ENCODE results near the gene NHSL2. TPM values are rescaled to one million over a fixed set of nuclear protein-coding genes. Genes with fewer than 3 reads are reported as not detected.
"Not testable (repeated sequence)": the region's sequence is repeated elsewhere in the genome, so short reads cannot be mapped to it uniquely, and the experiment has no call there.

Gene NHSL2
- total RNA-seq, 1 donor from 2014 or later, result 58.1 TPM

DNA sequence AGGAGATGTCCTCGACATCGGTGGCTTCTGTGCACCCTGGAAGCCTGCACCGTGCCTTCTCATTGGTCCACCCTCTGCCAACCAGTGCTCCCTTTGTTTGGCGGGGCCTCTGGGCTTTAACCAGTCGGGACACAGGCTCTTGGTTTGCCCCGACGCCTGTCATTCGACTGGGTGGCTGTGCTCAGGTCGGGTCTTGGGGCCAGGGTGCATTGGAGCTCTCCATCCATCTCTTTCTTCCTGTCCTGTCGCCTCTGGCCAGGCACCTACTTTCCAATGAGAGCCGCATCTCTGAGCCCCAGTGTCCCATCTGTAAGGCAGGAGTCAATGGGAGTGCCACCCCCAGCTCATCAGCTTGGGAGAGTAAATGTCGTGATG lies 37.2 kb upstream of the NHSL2 start:
- Histone ChIP-seq H3K9me3 (no peaks in the 10 kb centered on the region), H3K36me3 (no peaks in the 10 kb centered on the region), H3K4me3 (no peak overlapping the region), H3K27me3 (no peaks in the 10 kb centered on the region), H3K4me1 (no peaks in the 10 kb centered on the region), H3K27ac (no peak overlapping the region)
- TF ChIP-seq, protein P1, sequence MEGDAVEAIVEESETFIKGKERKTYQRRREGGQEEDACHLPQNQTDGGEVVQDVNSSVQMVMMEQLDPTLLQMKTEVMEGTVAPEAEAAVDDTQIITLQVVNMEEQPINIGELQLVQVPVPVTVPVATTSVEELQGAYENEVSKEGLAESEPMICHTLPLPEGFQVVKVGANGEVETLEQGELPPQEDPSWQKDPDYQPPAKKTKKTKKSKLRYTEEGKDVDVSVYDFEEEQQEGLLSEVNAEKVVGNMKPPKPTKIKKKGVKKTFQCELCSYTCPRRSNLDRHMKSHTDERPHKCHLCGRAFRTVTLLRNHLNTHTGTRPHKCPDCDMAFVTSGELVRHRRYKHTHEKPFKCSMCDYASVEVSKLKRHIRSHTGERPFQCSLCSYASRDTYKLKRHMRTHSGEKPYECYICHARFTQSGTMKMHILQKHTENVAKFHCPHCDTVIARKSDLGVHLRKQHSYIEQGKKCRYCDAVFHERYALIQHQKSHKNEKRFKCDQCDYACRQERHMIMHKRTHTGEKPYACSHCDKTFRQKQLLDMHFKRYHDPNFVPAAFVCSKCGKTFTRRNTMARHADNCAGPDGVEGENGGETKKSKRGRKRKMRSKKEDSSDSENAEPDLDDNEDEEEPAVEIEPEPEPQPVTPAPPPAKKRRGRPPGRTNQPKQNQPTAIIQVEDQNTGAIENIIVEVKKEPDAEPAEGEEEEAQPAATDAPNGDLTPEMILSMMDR (IDR thresholded peaks at IDR 0.05), result no peak
- no peak for DNase-seq (ENCODE audit: low spot score in 2 of 2)
- intact Hi-C loops (cut with DNase I), result no loop called here

DNA sequence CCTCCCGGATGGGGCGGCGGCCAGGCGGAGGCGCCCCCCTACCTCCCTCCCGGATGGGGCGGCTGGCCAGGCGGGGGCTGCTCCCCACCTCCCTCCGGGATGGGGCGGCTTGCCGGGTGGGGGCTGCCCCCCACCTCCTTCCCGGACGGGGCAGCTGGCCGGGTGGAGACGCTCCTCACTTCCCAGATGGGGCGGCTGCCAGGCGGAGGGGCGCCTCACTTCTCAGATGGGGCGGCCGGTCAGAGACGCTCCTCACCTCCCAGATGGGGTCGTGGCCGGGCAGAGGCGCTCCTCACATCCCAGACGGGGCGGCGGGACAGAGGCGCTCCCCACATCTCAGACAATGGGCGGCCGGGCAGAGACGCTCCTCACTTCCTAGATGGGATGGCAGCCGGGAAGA lies 33.8 kb upstream of the NHSL2 start:
- H3K27ac ChIP-seq; H3K4me3 ChIP-seq; H3K36me3 ChIP-seq; DNase-seq (ENCODE audit: low spot score in 2 of 2); H3K4me1 ChIP-seq; intact Hi-C loops (cut with DNase I); H3K27me3 ChIP-seq; H3K9me3 ChIP-seq: not testable (repeated sequence)

DNA sequence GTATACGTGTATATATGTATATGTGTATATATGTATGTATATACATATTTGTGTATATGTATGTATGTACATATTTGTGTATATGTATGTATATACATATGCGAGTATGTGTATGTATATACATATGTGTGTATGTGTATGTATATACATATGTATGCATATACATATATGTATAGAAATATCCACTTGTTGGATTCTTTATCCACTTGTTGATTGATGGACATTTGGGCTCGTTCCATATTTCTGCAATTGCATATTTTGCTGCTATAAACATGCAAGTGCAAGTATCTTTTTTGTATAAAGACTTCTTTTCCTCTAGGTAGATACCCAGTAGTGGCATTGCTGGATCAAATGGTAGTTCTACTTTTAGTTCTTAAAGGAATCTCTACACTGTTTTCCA lies 25.5 kb upstream of the NHSL2 start:
- no peak for DNase-seq (ENCODE audit: low spot score in 2 of 2)
- Histone ChIP-seq H3K9me3 (no peaks in the 10 kb centered on the region), H3K36me3 (no peaks in the 10 kb centered on the region), H3K4me3 (no peak overlapping the region), H3K27ac (no peak overlapping the region), H3K27me3 (no peaks in the 10 kb centered on the region), H3K4me1 (no peaks in the 10 kb centered on the region)
- TF ChIP-seq, protein P1 (IDR thresholded peaks at IDR 0.05), result no peak
- intact Hi-C loops (cut with DNase I), result no loop called here

DNA sequence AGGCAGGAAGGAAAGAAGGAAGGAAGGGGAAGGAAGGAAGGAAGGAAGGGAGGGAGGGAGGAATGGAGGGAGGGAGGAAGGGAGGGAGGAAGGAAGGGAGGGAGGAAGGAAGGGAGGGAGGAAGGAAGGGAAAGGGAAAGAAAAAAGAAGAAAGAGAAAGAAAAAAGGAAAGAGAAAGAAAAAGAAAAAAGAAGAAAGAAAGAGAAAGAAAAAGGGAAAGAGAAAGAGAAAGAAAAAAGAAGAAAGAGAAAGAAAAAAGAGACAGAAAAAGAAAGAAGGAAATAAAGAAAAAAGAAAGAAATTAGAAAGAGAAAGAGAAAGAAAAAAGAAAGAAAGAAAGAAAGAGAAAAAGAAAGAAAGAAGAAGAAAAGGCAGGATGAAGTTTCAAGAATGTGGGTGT lies 15.0 kb upstream of the NHSL2 start:
- no peak overlapping the region for H3K4me3 ChIP-seq
- H3K9me3 ChIP-seq, result no peaks in the 10 kb centered on the region
- intact Hi-C loops (cut with DNase I), result no loop called here
- H3K4me1 ChIP-seq, result no peaks in the 10 kb centered on the region
- TF ChIP-seq, protein P1 (IDR thresholded peaks at IDR 0.05), result no peak
- H3K27me3 ChIP-seq, result no peaks in the 10 kb centered on the region
- H3K36me3 ChIP-seq, result no peaks in the 10 kb centered on the region
- H3K27ac ChIP-seq, result no peak overlapping the region
- DNase-seq (ENCODE audit: low spot score in 2 of 2), result no peak

DNA sequence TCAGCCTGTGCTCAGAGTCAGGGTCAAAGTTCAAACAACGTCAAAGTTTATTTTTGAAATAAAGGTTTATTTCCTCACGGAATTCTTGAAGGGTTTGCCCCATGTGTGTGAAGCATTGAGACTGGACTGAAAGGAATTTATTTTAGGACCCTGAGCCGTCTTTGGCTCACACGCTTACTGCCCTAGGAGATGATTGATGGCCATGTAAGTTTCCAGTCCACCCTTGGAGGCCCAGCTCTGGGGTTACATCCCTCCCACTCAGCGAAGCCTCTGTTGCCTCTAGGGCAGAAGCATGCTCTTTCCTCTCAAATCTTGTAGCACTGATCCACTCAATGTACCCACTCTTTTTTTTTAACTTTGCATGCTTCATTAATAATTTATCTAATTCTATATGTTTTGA lies 4.5 kb upstream of the NHSL2 start:
- no peak for DNase-seq (ENCODE audit: low spot score in 2 of 2)
- H3K36me3 ChIP-seq, result no peaks in the 10 kb centered on the region
- peaks cover 3% of the 10 kb centered on the region for H3K27me3 ChIP-seq
- no peaks in the 10 kb centered on the region for H3K9me3 ChIP-seq
- H3K4me3 ChIP-seq, result no peak overlapping the region
- TF ChIP-seq, protein P1 (IDR thresholded peaks at IDR 0.05), result no peak
- intact Hi-C loops (cut with DNase I), result no loop called here
- H3K4me1 ChIP-seq, result no peaks in the 10 kb centered on the region
- no peak overlapping the region for H3K27ac ChIP-seq

DNA sequence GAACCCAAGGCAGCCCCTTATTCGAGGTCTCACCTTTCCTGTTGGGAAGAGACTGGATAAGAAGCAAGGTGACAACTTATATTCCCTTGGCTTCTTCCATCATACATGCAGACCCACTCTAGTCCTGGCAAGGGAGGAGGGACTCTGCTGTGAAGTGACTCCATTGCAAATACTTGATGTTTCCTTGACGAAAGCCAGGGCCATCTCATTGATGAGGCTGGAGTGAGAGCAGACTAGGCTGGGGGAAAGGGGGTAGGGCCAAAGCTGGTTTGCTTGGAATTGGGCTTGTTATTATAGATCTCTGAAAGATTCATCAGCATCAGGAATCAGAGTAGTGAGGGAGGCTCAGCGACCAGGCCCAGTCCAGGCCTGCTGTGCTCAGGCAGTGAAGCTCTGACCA lies 2.3 kb upstream of the NHSL2 start:
- intact Hi-C loops (cut with DNase I), result no loop called here

More for the DNA sequence above, 2.3 kb upstream of the NHSL2 start:
- H3K36me3 ChIP-seq, result no peaks in the 10 kb centered on the region
- H3K9me3 ChIP-seq, result no peaks in the 10 kb centered on the region
- H3K4me3 ChIP-seq, result no peak overlapping the region
- H3K27me3 ChIP-seq, result peaks cover 10% of the 10 kb centered on the region
- H3K4me1 ChIP-seq, result no peaks in the 10 kb centered on the region
- DNase-seq (ENCODE audit: low spot score in 2 of 2), result no peak
- no peak overlapping the region for H3K27ac ChIP-seq
- TF ChIP-seq, protein P1 (IDR thresholded peaks at IDR 0.05), result no peak
